ENCODE results near the gene GPR18.

DNA sequence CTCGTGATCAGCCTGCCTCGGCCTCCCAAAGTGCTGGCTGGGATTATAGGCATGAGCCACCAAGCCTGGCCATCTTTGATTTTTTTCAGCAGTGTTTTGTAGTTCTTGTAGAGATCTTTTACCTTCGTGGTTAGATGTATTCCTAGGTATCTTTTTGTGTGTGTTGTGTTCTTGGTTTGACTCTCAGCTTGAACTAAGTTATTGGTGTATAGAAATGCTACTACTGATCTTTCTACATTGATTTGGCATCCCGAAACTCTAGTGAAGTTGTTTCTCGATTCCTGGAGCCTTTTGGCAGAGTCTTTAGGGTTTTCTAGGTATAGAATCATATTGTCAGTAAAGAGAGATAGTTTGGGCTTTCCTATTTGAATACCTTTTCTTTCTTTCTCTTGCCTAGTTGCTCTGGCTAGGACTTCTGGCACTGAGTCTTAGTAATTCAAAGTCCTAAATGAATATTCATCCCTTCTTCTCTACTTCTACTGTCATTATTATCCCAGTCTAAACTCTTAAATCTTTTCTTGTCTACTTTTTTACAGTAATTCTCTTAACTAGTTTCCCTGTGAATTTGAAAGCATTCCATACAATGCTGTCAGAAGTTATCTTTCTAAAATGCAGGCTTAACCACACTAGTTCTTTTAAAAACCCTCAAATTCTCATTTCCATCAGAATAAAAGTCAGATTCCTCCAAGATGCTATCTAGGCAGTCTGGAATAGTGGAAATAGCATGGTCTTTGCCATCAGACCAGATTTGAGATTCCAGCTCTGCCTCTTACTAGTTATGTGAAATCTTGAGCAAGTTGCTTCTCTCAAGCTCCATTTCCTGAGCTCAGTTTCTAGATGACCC, 7.0 kb downstream of the GPR18 start:
- TF ChIP-seq, protein P1, sequence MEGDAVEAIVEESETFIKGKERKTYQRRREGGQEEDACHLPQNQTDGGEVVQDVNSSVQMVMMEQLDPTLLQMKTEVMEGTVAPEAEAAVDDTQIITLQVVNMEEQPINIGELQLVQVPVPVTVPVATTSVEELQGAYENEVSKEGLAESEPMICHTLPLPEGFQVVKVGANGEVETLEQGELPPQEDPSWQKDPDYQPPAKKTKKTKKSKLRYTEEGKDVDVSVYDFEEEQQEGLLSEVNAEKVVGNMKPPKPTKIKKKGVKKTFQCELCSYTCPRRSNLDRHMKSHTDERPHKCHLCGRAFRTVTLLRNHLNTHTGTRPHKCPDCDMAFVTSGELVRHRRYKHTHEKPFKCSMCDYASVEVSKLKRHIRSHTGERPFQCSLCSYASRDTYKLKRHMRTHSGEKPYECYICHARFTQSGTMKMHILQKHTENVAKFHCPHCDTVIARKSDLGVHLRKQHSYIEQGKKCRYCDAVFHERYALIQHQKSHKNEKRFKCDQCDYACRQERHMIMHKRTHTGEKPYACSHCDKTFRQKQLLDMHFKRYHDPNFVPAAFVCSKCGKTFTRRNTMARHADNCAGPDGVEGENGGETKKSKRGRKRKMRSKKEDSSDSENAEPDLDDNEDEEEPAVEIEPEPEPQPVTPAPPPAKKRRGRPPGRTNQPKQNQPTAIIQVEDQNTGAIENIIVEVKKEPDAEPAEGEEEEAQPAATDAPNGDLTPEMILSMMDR (IDR thresholded peaks at IDR 0.05) = no peak
- no peak for TF ChIP-seq ZFX (IDR thresholded peaks at IDR 0.05; ENCODE audit: borderline replicate concordance)
